Activated T-helper 17 cell treated with anti-CD3 and anti-CD28 coated beads, Interleukin-2, amount 50 U/mL, for 72 hours (primary cell): ENCODE measurements around the gene LYPD6. TPM values are rescaled to one million over a fixed set of nuclear protein-coding genes. Genes with fewer than 3 reads are reported as not detected.
"Not testable (repeated sequence)": the region's sequence is repeated elsewhere in the genome, so short reads cannot be mapped to it uniquely, and the experiment has no call there.

ENCODE experiments used
- ATAC-seq: fragments of 150-1000 bp; cut with Tn5 transposase; replicated peaks from 2 replicates; pipeline ENCODE4 v1.10.0; 2021; ENCODE audit warnings: mild to moderate bottlenecking, moderate library complexity
- H3K27ac Mint-ChIP-seq: one replicate; pipeline ENCODE4 v1.8.0; 2022; ENCODE audit warnings: mixed read lengths
- H3K27me3 Mint-ChIP-seq: one replicate; pipeline ENCODE4 v1.8.0; 2022; ENCODE audit warnings: mixed read lengths
- H3K36me3 Mint-ChIP-seq: one replicate; pipeline ENCODE4 v1.8.0; 2022; ENCODE audit warnings: low read depth, mild to moderate bottlenecking, mixed read lengths
- H3K4me1 Mint-ChIP-seq: one replicate; pipeline ENCODE4 v1.8.0; 2022; ENCODE audit warnings: mixed read lengths
- H3K4me3 Mint-ChIP-seq: one replicate; pipeline ENCODE4 v1.8.0; 2022; ENCODE audit warnings: mild to moderate bottlenecking, mixed read lengths
- H3K9me3 Mint-ChIP-seq: one replicate; pipeline ENCODE4 v1.8.0; 2022; ENCODE audit warnings: mixed read lengths
- total RNA-seq, 2 donors: library from RNA; stranded (reverse); gene quantifications; one replicate each; pipeline ENCODE4 v1.2.3, GENCODE V29; 2022

The LYPD6 gene
- total RNA-seq, 2 donors from 2014 or later = not detected

- H3K4me3 Mint-ChIP-seq = no peak overlapping the region
- no peak for ATAC-seq
- H3K36me3 Mint-ChIP-seq = no peaks in the 10 kb centered on the region
- H3K4me1 Mint-ChIP-seq = no peaks in the 10 kb centered on the region
- H3K9me3 Mint-ChIP-seq = no peaks in the 10 kb centered on the region
- no peak overlapping the region for H3K27ac Mint-ChIP-seq
- peaks cover 9% of the 10 kb centered on the region for H3K27me3 Mint-ChIP-seq
Observed at GRCh38 chr2:149468636-149469035, 138.2 kb downstream of the LYPD6 start.

GRCh38 chr2:149470046-149470445 lies 139.7 kb downstream of the LYPD6 start:
- no peaks in the 10 kb centered on the region for H3K4me1 Mint-ChIP-seq
- H3K27ac Mint-ChIP-seq = no peak overlapping the region
- no peaks in the 10 kb centered on the region for H3K36me3 Mint-ChIP-seq
- peaks cover 9% of the 10 kb centered on the region for H3K27me3 Mint-ChIP-seq
- no peaks in the 10 kb centered on the region for H3K9me3 Mint-ChIP-seq
- no peak for ATAC-seq
- no peak overlapping the region for H3K4me3 Mint-ChIP-seq

GRCh38 chr2:149472413-149472812 lies 142.0 kb downstream of the LYPD6 start:
- Mint-ChIP-seq H3K36me3 (no peaks in the 10 kb centered on the region), H3K9me3 (no peaks in the 10 kb centered on the region), H3K4me3 (no peak overlapping the region), H3K27ac (no peak overlapping the region), H3K4me1 (no peaks in the 10 kb centered on the region), H3K27me3 (peaks cover 9% of the 10 kb centered on the region)
- no peak for ATAC-seq

GRCh38 chr2:149473068-149473467 lies 142.7 kb downstream of the LYPD6 start:
- Mint-ChIP-seq H3K27me3 (peaks cover 9% of the 10 kb centered on the region), H3K27ac (no peak overlapping the region), H3K9me3 (no peaks in the 10 kb centered on the region), H3K36me3 (no peaks in the 10 kb centered on the region), H3K4me1 (no peaks in the 10 kb centered on the region), H3K4me3 (no peak overlapping the region)
- ATAC-seq = no peak

- H3K27ac Mint-ChIP-seq = no peak overlapping the region
- no peaks in the 10 kb centered on the region for H3K9me3 Mint-ChIP-seq
- H3K36me3 Mint-ChIP-seq = no peaks in the 10 kb centered on the region
- H3K4me1 Mint-ChIP-seq = no peaks in the 10 kb centered on the region
- no peak for ATAC-seq
- H3K4me3 Mint-ChIP-seq = no peak overlapping the region
- peaks cover 9% of the 10 kb centered on the region for H3K27me3 Mint-ChIP-seq
Observed at GRCh38 chr2:149473521-149473920, 143.1 kb downstream of the LYPD6 start.

- H3K4me1 Mint-ChIP-seq = no peaks in the 10 kb centered on the region
- ATAC-seq = no peak
- no peak overlapping the region for H3K27ac Mint-ChIP-seq
- H3K4me3 Mint-ChIP-seq = no peak overlapping the region
- H3K36me3 Mint-ChIP-seq = no peaks in the 10 kb centered on the region
- peaks cover 35% of the 10 kb centered on the region for H3K27me3 Mint-ChIP-seq
- no peaks in the 10 kb centered on the region for H3K9me3 Mint-ChIP-seq
Observed at GRCh38 chr2:149483004-149483605, 152.7 kb downstream of the LYPD6 start.

GRCh38 chr2:149486664-149487063 lies 156.3 kb downstream of the LYPD6 start:
- ATAC-seq = no peak
- Mint-ChIP-seq H3K4me1 (no peaks in the 10 kb centered on the region), H3K27ac (no peak overlapping the region), H3K36me3 (no peaks in the 10 kb centered on the region), H3K9me3 (no peaks in the 10 kb centered on the region), H3K27me3 (peaks cover 22% of the 10 kb centered on the region), H3K4me3 (no peak overlapping the region)

GRCh38 chr2:149487189-149487588 lies 156.8 kb downstream of the LYPD6 start:
- Mint-ChIP-seq H3K4me3 (no peak overlapping the region), H3K27me3 (peaks cover 22% of the 10 kb centered on the region), H3K4me1 (no peaks in the 10 kb centered on the region), H3K27ac (no peak overlapping the region), H3K9me3 (no peaks in the 10 kb centered on the region), H3K36me3 (no peaks in the 10 kb centered on the region)
- no peak for ATAC-seq

- H3K4me1 Mint-ChIP-seq = no peaks in the 10 kb centered on the region
- no peaks in the 10 kb centered on the region for H3K9me3 Mint-ChIP-seq
- peaks cover 29% of the 10 kb centered on the region for H3K27me3 Mint-ChIP-seq
- no peaks in the 10 kb centered on the region for H3K36me3 Mint-ChIP-seq
- H3K27ac Mint-ChIP-seq = no peak overlapping the region
- no peak for ATAC-seq
- H3K4me3 Mint-ChIP-seq = no peak overlapping the region
Observed at GRCh38 chr2:149488706-149489440, 158.5 kb downstream of the LYPD6 start.

- no peaks in the 10 kb centered on the region for H3K4me1 Mint-ChIP-seq
- H3K36me3 Mint-ChIP-seq = no peaks in the 10 kb centered on the region
Observed at GRCh38 chr2:149489452-149489851, 159.1 kb downstream of the LYPD6 start.

GRCh38 chr2:149490296-149490695 lies 159.9 kb downstream of the LYPD6 start:
- Mint-ChIP-seq H3K27ac (no peak overlapping the region), H3K4me3 (no peak overlapping the region), H3K4me1 (no peaks in the 10 kb centered on the region), H3K27me3 (peaks cover 21% of the 10 kb centered on the region), H3K9me3 (no peaks in the 10 kb centered on the region), H3K36me3 (no peaks in the 10 kb centered on the region)
- ATAC-seq = no peak

More at GRCh38 chr2:149489452-149489851, 159.1 kb downstream of the LYPD6 start:
- no peaks in the 10 kb centered on the region for H3K9me3 Mint-ChIP-seq
- H3K27me3 Mint-ChIP-seq = peaks cover 26% of the 10 kb centered on the region
- no peak for ATAC-seq
- no peak overlapping the region for H3K27ac Mint-ChIP-seq
- H3K4me3 Mint-ChIP-seq = no peak overlapping the region

GRCh38 chr2:149492923-149493322 lies 162.5 kb downstream of the LYPD6 start:
- H3K4me1 Mint-ChIP-seq = no peaks in the 10 kb centered on the region
- no peak overlapping the region for H3K4me3 Mint-ChIP-seq
- peaks cover 27% of the 10 kb centered on the region for H3K27me3 Mint-ChIP-seq
- no peaks in the 10 kb centered on the region for H3K36me3 Mint-ChIP-seq
- no peak for ATAC-seq
- peaks cover 4% of the 10 kb centered on the region for H3K9me3 Mint-ChIP-seq
- H3K27ac Mint-ChIP-seq = no peak overlapping the region

GRCh38 chr2:149499204-149499603 lies 168.8 kb downstream of the LYPD6 start:
- H3K9me3 Mint-ChIP-seq, H3K36me3 Mint-ChIP-seq, H3K27ac Mint-ChIP-seq, H3K4me3 Mint-ChIP-seq, H3K4me1 Mint-ChIP-seq, ATAC-seq: not testable (repeated sequence)
- peaks cover 24% of the 10 kb centered on the region for H3K27me3 Mint-ChIP-seq

- H3K4me3 Mint-ChIP-seq, H3K36me3 Mint-ChIP-seq, H3K27ac Mint-ChIP-seq, H3K9me3 Mint-ChIP-seq, H3K27me3 Mint-ChIP-seq, ATAC-seq, H3K4me1 Mint-ChIP-seq: not testable (repeated sequence)
Observed at GRCh38 chr2:149506808-149507207, 176.4 kb downstream of the LYPD6 start.

GRCh38 chr2:149507974-149508373 lies 177.6 kb downstream of the LYPD6 start:
- ATAC-seq = no peak
- peaks cover 11% of the 10 kb centered on the region for H3K27me3 Mint-ChIP-seq
- no peaks in the 10 kb centered on the region for H3K4me1 Mint-ChIP-seq
- H3K27ac Mint-ChIP-seq = no peak overlapping the region
- H3K9me3 Mint-ChIP-seq = no peaks in the 10 kb centered on the region
- H3K36me3 Mint-ChIP-seq = no peaks in the 10 kb centered on the region
- H3K4me3 Mint-ChIP-seq = no peak overlapping the region
